K562 (cell line): ENCODE measurements around the gene BSN. TPM values are rescaled to one million over a fixed set of nuclear protein-coding genes. Genes with fewer than 3 reads are reported as not detected.

Experiments
- ZBTB40 ChIP-seq, 2 experiments: fragments of 450-650 bp in 1 of 2; sonication (generic) in 1 of 2; formaldehyde crosslinking in 1 of 2; IDR thresholded peaks; 2 replicates each; pipeline versions ENCODE4 v1.7.1 to v1.9.0; 2016 to 2022; ENCODE audit warnings: inconsistent platforms in 1 of 2, mild to moderate bottlenecking in 1 of 2, missing genetic modification reagents in 1 of 2
- polyA plus RNA-seq, 8 experiments: library from polyadenylated mRNA; depleted of rRNA in 4 of 8; stranded (reverse) in 5 of 8; unstranded in 3 of 8; fragments of >200 nt; fragmentation: Nextera tagmentation in 2 of 8; fragmentation: Illumina TruSeq in 1 of 8; extraction: Ambion mirVana in 2 of 8; extraction: Trizol in 1 of 8; gene quantifications; 2 replicates each; pipeline versions ENCODE4 v1.2.1 to v1.2.3, GENCODE V29; 2011 to 2014; ENCODE audit warnings: inconsistent platforms in 1 of 8, missing spikeins in 1 of 8
- total RNA-seq, 7 experiments: library from RNA; depleted of rRNA in 6 of 7; stranded (reverse); fragments of >200 nt in 6 of 7; fragmentation: Illumina TruSeq in 2 of 7; extraction: Trizol in 2 of 7; gene quantifications; 2 replicates each; pipeline versions ENCODE4 v1.2.1 to v1.2.3, GENCODE V29; 2011 to 2021; ENCODE audit warnings: low replicate concordance in 1 of 7

BSN gene
- total and polyA plus RNA-seq, 9 of the 15 experiments (the other 6 are each of a cell fraction or from before 2014, with no cell fraction given): 0.03 to 1.5 (median 0.29) TPM

GRCh38 chr3:49616491-49616941 lies 62.2 kb downstream of the BSN start (continued):
- no peak for TF ChIP-seq ZBTB40 (IDR thresholded peaks at IDR 0.05)
- no peak for TF ChIP-seq ZBTB40 (CRISPR knock-in tag; IDR thresholded peaks at IDR 0.05)
